Sigmoid colon (tissue), 4 donors: ENCODE measurements around the gene SYCN.

Experiments
- EP300 ChIP-seq, 4 donors: sonication (generic); formaldehyde crosslinking; IDR thresholded peaks; one replicate each; pipeline ENCODE4 v1.6.1; 2017; ENCODE audit warnings: antibody characterized with exemption in 4 of 4
- POLR2AphosphoS5 ChIP-seq, 4 donors: sonication (generic); formaldehyde crosslinking; IDR thresholded peaks; one replicate each; pipeline ENCODE4 v1.6.1; 2017; ENCODE audit warnings: antibody characterized with exemption in 4 of 4
- TF ChIP-seq, protein P1 (sequence below), 4 experiments: fragments of 450-650 bp in 3 of 4; fragments of 200-600 bp in 1 of 4; IDR thresholded peaks; one replicate each; pipeline ENCODE4 v1.5.1; 2016 to 2019; ENCODE audit warnings: antibody characterized with exemption in 4 of 4, mild to moderate bottlenecking in 3 of 4, moderate library complexity in 2 of 4

DNA sequence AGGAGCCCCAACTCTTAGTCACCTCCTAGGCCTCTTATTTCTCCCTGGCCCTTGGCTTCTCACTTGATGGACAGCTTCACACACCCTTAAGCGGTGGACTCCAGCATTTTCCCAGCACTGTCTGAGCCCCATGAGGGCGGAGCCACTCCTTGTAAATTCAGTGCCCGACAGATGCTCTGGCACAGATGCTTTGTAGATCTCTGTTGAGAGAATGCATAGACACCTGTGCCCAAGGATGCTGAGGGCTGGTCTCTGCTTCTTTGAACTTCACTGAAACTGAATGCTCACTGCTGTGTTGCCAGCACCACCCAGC, 3.3 kb downstream of the SYCN start:
- TF ChIP-seq, protein P1, sequence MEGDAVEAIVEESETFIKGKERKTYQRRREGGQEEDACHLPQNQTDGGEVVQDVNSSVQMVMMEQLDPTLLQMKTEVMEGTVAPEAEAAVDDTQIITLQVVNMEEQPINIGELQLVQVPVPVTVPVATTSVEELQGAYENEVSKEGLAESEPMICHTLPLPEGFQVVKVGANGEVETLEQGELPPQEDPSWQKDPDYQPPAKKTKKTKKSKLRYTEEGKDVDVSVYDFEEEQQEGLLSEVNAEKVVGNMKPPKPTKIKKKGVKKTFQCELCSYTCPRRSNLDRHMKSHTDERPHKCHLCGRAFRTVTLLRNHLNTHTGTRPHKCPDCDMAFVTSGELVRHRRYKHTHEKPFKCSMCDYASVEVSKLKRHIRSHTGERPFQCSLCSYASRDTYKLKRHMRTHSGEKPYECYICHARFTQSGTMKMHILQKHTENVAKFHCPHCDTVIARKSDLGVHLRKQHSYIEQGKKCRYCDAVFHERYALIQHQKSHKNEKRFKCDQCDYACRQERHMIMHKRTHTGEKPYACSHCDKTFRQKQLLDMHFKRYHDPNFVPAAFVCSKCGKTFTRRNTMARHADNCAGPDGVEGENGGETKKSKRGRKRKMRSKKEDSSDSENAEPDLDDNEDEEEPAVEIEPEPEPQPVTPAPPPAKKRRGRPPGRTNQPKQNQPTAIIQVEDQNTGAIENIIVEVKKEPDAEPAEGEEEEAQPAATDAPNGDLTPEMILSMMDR (IDR thresholded peaks at IDR 0.05), result no peak
- TF ChIP-seq EP300 (IDR thresholded peaks at IDR 0.05), result no peak
- TF ChIP-seq POLR2AphosphoS5 (IDR thresholded peaks at IDR 0.05), result no peak
